ENCODE data around the gene ZNF490. TPM values are rescaled to one million over a fixed set of nuclear protein-coding genes. Genes with fewer than 3 reads are reported as not detected.
A peak's percentile ranks its signal among the peaks of the same experiment; 100 is the strongest.

The ZNF490 gene
- total and polyA plus RNA-seq, 8 donors, result 0.25 to 7.5 (median 4.7) TPM; not detected in 2

DNA sequence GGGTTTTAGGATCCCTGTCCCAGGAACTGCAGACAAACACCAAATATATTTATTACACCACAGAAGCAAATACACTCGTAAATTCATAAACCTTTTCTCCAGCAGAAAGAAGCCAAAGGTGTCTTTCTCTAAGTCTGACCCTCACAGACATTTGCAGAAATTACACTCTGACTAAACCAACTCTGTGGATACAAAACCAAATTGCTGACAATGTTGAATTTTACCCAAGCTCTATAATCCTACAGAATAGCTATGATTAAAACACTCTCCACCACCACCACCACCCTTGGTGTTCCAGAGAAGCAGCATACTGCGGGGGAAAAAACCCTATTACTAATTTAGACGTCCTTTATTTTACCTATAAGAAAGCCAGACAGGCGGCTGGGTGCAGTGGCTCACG is 64.5 kb downstream of the ZNF490 start:
- Histone ChIP-seq H3K36me3 (peaks cover 3 to 56% (median 39%) of the 10 kb centered on the region in 4 donors), H3K27ac (no peak overlapping the region), H3K4me1 (peaks cover 24 to 69% (median 52%) of the 10 kb centered on the region in 4 donors), H3K27me3 (no peaks in the 10 kb centered on the region), H3K9me3 (peaks cover 0 to 13% (median 0%) of the 10 kb centered on the region in 4 donors), H3K4me3 (no peak overlapping the region)
- TF ChIP-seq EP300 (IDR thresholded peaks at IDR 0.05), result no peak
- TF ChIP-seq POLR2AphosphoS5 (IDR thresholded peaks at IDR 0.05), result no peak
- TF ChIP-seq POLR2A (IDR thresholded peaks at IDR 0.05), result no peak
- TF ChIP-seq, protein P1, sequence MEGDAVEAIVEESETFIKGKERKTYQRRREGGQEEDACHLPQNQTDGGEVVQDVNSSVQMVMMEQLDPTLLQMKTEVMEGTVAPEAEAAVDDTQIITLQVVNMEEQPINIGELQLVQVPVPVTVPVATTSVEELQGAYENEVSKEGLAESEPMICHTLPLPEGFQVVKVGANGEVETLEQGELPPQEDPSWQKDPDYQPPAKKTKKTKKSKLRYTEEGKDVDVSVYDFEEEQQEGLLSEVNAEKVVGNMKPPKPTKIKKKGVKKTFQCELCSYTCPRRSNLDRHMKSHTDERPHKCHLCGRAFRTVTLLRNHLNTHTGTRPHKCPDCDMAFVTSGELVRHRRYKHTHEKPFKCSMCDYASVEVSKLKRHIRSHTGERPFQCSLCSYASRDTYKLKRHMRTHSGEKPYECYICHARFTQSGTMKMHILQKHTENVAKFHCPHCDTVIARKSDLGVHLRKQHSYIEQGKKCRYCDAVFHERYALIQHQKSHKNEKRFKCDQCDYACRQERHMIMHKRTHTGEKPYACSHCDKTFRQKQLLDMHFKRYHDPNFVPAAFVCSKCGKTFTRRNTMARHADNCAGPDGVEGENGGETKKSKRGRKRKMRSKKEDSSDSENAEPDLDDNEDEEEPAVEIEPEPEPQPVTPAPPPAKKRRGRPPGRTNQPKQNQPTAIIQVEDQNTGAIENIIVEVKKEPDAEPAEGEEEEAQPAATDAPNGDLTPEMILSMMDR (IDR thresholded peaks at IDR 0.05), result no peak
- 87 to 93% (median 91%) methylated on average over 5 of the region's 5 CpGs for WGBS, 5 donors
- no peak for DNase-seq
- intact Hi-C loops (cut with DNase I; ENCODE audit: low total_unique reads), result loop anchor here (10.0 kb wide), 1 partner anchor 51 kb away; no protein-coding TSS in a partner anchor

DNA sequence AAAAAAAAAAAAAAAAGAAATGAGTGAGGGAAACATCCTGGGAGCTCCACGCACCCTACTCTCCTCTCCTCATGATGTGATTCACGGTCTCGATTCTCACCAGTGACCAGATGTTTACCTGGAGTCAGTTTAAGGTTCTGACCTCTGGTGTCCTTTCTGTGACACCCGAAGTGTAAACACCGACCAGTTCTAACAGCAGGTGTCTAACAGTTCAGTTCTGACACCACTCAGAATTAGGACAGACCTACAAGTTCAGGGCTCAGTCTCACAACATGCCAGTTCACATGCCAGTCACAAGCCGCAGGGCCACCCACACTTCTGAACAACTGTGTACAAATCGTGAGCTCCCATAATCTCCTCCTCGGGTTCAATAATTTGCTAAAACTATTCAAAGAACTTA is 65.3 kb downstream of the ZNF490 start:
- WGBS, 5 donors, result 70 to 85% (median 82%) methylated on average over 8 of the region's 8 CpGs
- intact Hi-C loops (cut with DNase I; ENCODE audit: low total_unique reads), result loop anchor here (10.0 kb wide), 1 partner anchor 50 kb away; no protein-coding TSS in a partner anchor
- no peak for DNase-seq
- Histone ChIP-seq H3K4me1 (peaks cover 22 to 67% (median 50%) of the 10 kb centered on the region in 4 donors), H3K4me3 (no peak overlapping the region), H3K36me3 (peaks cover 3 to 64% (median 47%) of the 10 kb centered on the region in 4 donors), H3K27ac (no peak overlapping the region), H3K27me3 (no peaks in the 10 kb centered on the region), H3K9me3 (peaks cover 0 to 15% (median 0%) of the 10 kb centered on the region in 4 donors)
- TF ChIP-seq EP300 (IDR thresholded peaks at IDR 0.05), result no peak
- TF ChIP-seq, protein P1 (IDR thresholded peaks at IDR 0.05), result no peak
- no peak for TF ChIP-seq POLR2AphosphoS5 (IDR thresholded peaks at IDR 0.05)
- TF ChIP-seq POLR2A (IDR thresholded peaks at IDR 0.05), result no peak

DNA sequence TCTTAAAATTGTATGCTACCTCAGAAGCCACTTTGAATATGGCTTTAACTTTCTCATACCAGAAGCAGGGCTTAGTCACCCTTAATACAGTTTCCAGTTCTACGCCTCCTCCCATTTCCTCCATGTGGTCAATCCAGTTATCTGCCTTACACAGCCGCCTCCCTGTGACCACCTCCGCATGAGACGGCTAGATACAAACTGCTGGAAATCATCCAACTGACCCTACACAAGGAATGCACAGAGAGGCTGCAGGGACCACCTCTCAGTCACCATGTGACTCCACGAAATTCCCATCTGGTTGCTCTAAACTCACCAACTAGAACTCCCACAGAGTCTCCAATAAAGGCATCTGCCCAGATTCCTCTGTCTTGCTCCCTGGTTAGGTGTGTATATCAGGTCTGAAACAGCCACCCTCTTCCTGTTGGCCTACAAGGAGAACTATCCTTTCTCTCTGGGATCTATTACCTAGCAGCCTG is 66.2 kb downstream of the ZNF490 start:
- peak in 1 of 2 donors; percentile 35 for DNase-seq
- H3K9me3 ChIP-seq, result peaks cover 0 to 15% (median 1%) of the 10 kb centered on the region in 4 donors
- no peak overlapping the region for H3K4me3 ChIP-seq
- H3K4me1 ChIP-seq, result peaks cover 13 to 59% (median 41%) of the 10 kb centered on the region in 4 donors
- intact Hi-C loops (cut with DNase I; ENCODE audit: low total_unique reads), result loop anchor here (10.0 kb wide), 1 partner anchor 50 kb away; no protein-coding TSS in a partner anchor
- H3K27ac ChIP-seq, result peak overlapping the region in 2 of 5 donors; percentile 20 to 35
- H3K27me3 ChIP-seq, result no peaks in the 10 kb centered on the region
- TF ChIP-seq, protein P1 (IDR thresholded peaks at IDR 0.05), result no peak
- no peak for TF ChIP-seq POLR2AphosphoS5 (IDR thresholded peaks at IDR 0.05)
- TF ChIP-seq EP300 (IDR thresholded peaks at IDR 0.05), result no peak
- no peak for TF ChIP-seq POLR2A (IDR thresholded peaks at IDR 0.05)
- H3K36me3 ChIP-seq, result peaks cover 3 to 72% (median 54%) of the 10 kb centered on the region in 4 donors
- WGBS, 5 donors, result 52 to 70% (median 64%) methylated on average over 5 of the region's 5 CpGs

DNA sequence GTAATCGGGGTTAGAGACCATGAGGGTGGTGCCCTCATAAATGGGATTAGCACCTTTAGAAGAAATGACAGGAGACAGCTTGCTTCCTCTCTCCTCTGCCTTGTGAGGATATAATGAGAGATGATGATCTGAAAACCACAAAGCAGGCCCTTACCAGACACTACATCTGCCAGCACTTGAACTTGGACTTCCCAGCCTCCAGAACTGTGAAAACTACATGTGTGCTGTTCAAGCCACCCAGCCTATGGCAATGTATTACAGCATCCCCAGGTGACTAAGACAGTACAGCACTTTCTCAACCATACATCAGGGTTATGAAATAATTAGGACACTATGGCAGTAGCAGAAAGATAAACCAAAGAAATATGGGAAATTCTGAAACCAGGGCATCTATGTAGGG is 66.8 kb downstream of the ZNF490 start:
- DNase-seq, result no peak
- Histone ChIP-seq H3K9me3 (peaks cover 0 to 15% (median 4%) of the 10 kb centered on the region in 4 donors), H3K36me3 (peaks cover 3 to 78% (median 59%) of the 10 kb centered on the region in 4 donors), H3K27me3 (no peaks in the 10 kb centered on the region), H3K4me3 (no peak overlapping the region), H3K27ac (peak overlapping the region in 1 of 5 donors; percentile 35), H3K4me1 (peaks cover 7 to 53% (median 36%) of the 10 kb centered on the region in 4 donors)
- no peak for TF ChIP-seq POLR2A (IDR thresholded peaks at IDR 0.05)
- no peak for TF ChIP-seq EP300 (IDR thresholded peaks at IDR 0.05)
- TF ChIP-seq, protein P1 (IDR thresholded peaks at IDR 0.05), result no peak
- TF ChIP-seq POLR2AphosphoS5 (IDR thresholded peaks at IDR 0.05), result no peak
- intact Hi-C loops (cut with DNase I; ENCODE audit: low total_unique reads), result loop anchor here (10.0 kb wide), 1 partner anchor 49 kb away; no protein-coding TSS in a partner anchor
- WGBS, 5 donors, result 93 to 100% (median 100%) methylated on average over 1 of the region's 1 CpG

Other genes starting within 250 kb of the ZNF490 start
- 1 to 10 TPM in 4 of 5 donors, not detected in 1; 2.3 to 7.8 (median 3.0) TPM for gene ZNF442, start 245.1 kb downstream of the ZNF490 start, total RNA-seq
- 1 to 10 TPM in 2 of 3 donors, under 1 TPM in 1; 0.31 to 2.0 (median 1.1) TPM for gene ZNF442, start 245.1 kb downstream of the ZNF490 start, polyA plus RNA-seq
- gene ZNF799, start 209.5 kb downstream of the ZNF490 start, total RNA-seq, result 1 to 10 TPM in 4 of 5 donors, under 1 TPM in 1; 0.45 to 6.7 (median 2.9) TPM
- gene ZNF799, start 209.5 kb downstream of the ZNF490 start, polyA plus RNA-seq, result 1 to 10 TPM; 2.2 to 3.5 (median 2.9) TPM
- gene ZNF443, start 169.8 kb downstream of the ZNF490 start, total RNA-seq, result 1 to 10 TPM in 3 of 5 donors, under 1 TPM in 1, not detected in 1; 0.58 to 8.6 (median 3.1) TPM
- gene ZNF443, start 169.8 kb downstream of the ZNF490 start, polyA plus RNA-seq, result 1 to 10 TPM in 2 of 3 donors, under 1 TPM in 1; 0.31 to 3.7 (median 1.5) TPM
- gene ZNF709, start 126.0 kb downstream of the ZNF490 start, total RNA-seq, result 1 to 10 TPM in 2 of 5 donors, under 1 TPM in 1, not detected in 2; 0.58 to 8.3 (median 4.9) TPM
- gene ZNF709, start 126.0 kb downstream of the ZNF490 start, polyA plus RNA-seq, result under 1 TPM in 2 of 3 donors, not detected in 1; 0.44 to 0.63 TPM
- 10 to 100 TPM in 2 of 5 donors, 1 to 10 TPM in 3; 4.9 to 74.1 (median 9.4) TPM for gene ZNF564, start 59.3 kb downstream of the ZNF490 start, total RNA-seq
- 1 to 10 TPM; 4.7 to 6.4 (median 5.0) TPM for gene ZNF564, start 59.3 kb downstream of the ZNF490 start, polyA plus RNA-seq
- 10 to 100 TPM; 14.0 to 33.0 (median 25.8) TPM for gene ZNF791, start 107 bp upstream of the ZNF490 start, total RNA-seq
- 1 to 10 TPM; 4.7 to 7.2 (median 5.3) TPM for gene ZNF791, start 107 bp upstream of the ZNF490 start, polyA plus RNA-seq
- 100 to 1,000 TPM in 4 of 5 donors, 10 to 100 TPM in 1; 41.7 to 429 (median 117) TPM for gene MAN2B1, start 55.9 kb upstream of the ZNF490 start, total RNA-seq
- gene MAN2B1, start 55.9 kb upstream of the ZNF490 start, polyA plus RNA-seq, result 10 to 100 TPM; 20.6 to 59.0 (median 42.1) TPM
- gene WDR83, start 56.0 kb upstream of the ZNF490 start, total RNA-seq, result 10 to 100 TPM in 1 of 5 donors, 1 to 10 TPM in 4; 1.4 to 12.9 (median 9.6) TPM
- 10 to 100 TPM; 20.6 to 33.4 (median 32.7) TPM for gene WDR83, start 56.0 kb upstream of the ZNF490 start, polyA plus RNA-seq
- 100 to 1,000 TPM in 2 of 5 donors, 10 to 100 TPM in 3; 51.7 to 287 (median 82.6) TPM for gene DHPS, start 71.1 kb upstream of the ZNF490 start, total RNA-seq
- 10 to 100 TPM; 65.1 to 76.0 (median 75.0) TPM for gene DHPS, start 71.1 kb upstream of the ZNF490 start, polyA plus RNA-seq
- gene GNG14, start 77.2 kb upstream of the ZNF490 start, total RNA-seq, result not detected
- not detected for gene GNG14, start 77.2 kb upstream of the ZNF490 start, polyA plus RNA-seq
- gene FBXW9, start 85.8 kb upstream of the ZNF490 start, total RNA-seq, result 10 to 100 TPM in 1 of 5 donors, 1 to 10 TPM in 3, under 1 TPM in 1; 0.29 to 10.9 (median 2.7) TPM
- gene FBXW9, start 85.8 kb upstream of the ZNF490 start, polyA plus RNA-seq, result 1 to 10 TPM; 4.6 to 9.8 (median 5.8) TPM
- gene TNPO2, start 113.1 kb upstream of the ZNF490 start, total RNA-seq, result 100 to 1,000 TPM in 1 of 5 donors, 10 to 100 TPM in 4; 20.6 to 143 (median 59.8) TPM
- 10 to 100 TPM; 13.7 to 18.5 (median 17.2) TPM for gene TNPO2, start 113.1 kb upstream of the ZNF490 start, polyA plus RNA-seq
- 100 to 1,000 TPM; 104 to 687 (median 176) TPM for gene TRIR, start 123.9 kb upstream of the ZNF490 start, total RNA-seq
- gene TRIR, start 123.9 kb upstream of the ZNF490 start, polyA plus RNA-seq, result 100 to 1,000 TPM; 341 to 367 (median 348) TPM
- gene GET3, start 126.7 kb upstream of the ZNF490 start, total RNA-seq, result 10 to 100 TPM in 3 of 5 donors, 1 to 10 TPM in 1, under 1 TPM in 1; 0.89 to 27.2 (median 15.5) TPM
- gene GET3, start 126.7 kb upstream of the ZNF490 start, polyA plus RNA-seq, result 10 to 100 TPM; 55.1 to 90.4 (median 75.5) TPM
- 100 to 1,000 TPM in 1 of 5 donors, not detected in 4; 165 TPM for gene BEST2, start 141.0 kb upstream of the ZNF490 start, total RNA-seq
- gene BEST2, start 141.0 kb upstream of the ZNF490 start, polyA plus RNA-seq, result under 1 TPM in 1 of 3 donors, not detected in 2; 0.08 TPM
- gene HOOK2, start 164.7 kb upstream of the ZNF490 start, total RNA-seq, result 100 to 1,000 TPM in 3 of 5 donors, 10 to 100 TPM in 2; 33.0 to 797 (median 303) TPM
- 10 to 100 TPM; 30.1 to 74.1 (median 66.7) TPM for gene HOOK2, start 164.7 kb upstream of the ZNF490 start, polyA plus RNA-seq
- gene JUNB, start 180.7 kb upstream of the ZNF490 start, total RNA-seq, result 100 to 1,000 TPM; 178 to 625 (median 336) TPM
- 100 to 1,000 TPM; 128 to 152 (median 136) TPM for gene JUNB, start 180.7 kb upstream of the ZNF490 start, polyA plus RNA-seq
- 100 to 1,000 TPM; 118 to 284 (median 129) TPM for gene PRDX2, start 191.0 kb upstream of the ZNF490 start, total RNA-seq
- gene PRDX2, start 191.0 kb upstream of the ZNF490 start, polyA plus RNA-seq, result 100 to 1,000 TPM; 213 to 257 (median 240) TPM
- not detected for gene THSD8, start 191.3 kb upstream of the ZNF490 start, total RNA-seq
- gene THSD8, start 191.3 kb upstream of the ZNF490 start, polyA plus RNA-seq, result 1 to 10 TPM; 2.9 to 8.3 (median 5.1) TPM
- gene RNASEH2A, start 195.8 kb upstream of the ZNF490 start, total RNA-seq, result 10 to 100 TPM in 2 of 5 donors, 1 to 10 TPM in 2, under 1 TPM in 1; 0.45 to 36.2 (median 6.2) TPM
- 10 to 100 TPM in 1 of 3 donors, 1 to 10 TPM in 2; 5.4 to 10.6 (median 6.4) TPM for gene RNASEH2A, start 195.8 kb upstream of the ZNF490 start, polyA plus RNA-seq
- not detected for gene RTBDN, start 223.8 kb upstream of the ZNF490 start, total RNA-seq
- gene RTBDN, start 223.8 kb upstream of the ZNF490 start, polyA plus RNA-seq, result under 1 TPM in 1 of 3 donors, not detected in 2; 0.53 TPM
- gene MAST1, start 227.7 kb upstream of the ZNF490 start, total RNA-seq, result 10 to 100 TPM in 1 of 5 donors, 1 to 10 TPM in 3, not detected in 1; 1.3 to 33.9 (median 5.9) TPM
- 1 to 10 TPM in 1 of 3 donors, under 1 TPM in 2; 0.43 to 1.1 (median 0.56) TPM for gene MAST1, start 227.7 kb upstream of the ZNF490 start, polyA plus RNA-seq

Data from stomach (tissue), 9 donors.